Fibroblast of villous mesenchyme (primary cell): ENCODE measurements around the gene ZNF805. TPM values are rescaled to one million over a fixed set of nuclear protein-coding genes. Genes with fewer than 3 reads are reported as not detected.
"Not testable (repeated sequence)": the region's sequence is repeated elsewhere in the genome, so short reads cannot be mapped to it uniquely, and the experiment has no call there.

Experiments used
- DNase-seq: peaks from one replicate; pipeline ENCODE4 v3.0.0-alpha.2; 2010; ENCODE audit warnings: low read depth
- H3K4me3 ChIP-seq: 2 replicates; pipeline ENCODE4 v1.5.1; 2011; ENCODE audit warnings: low read depth, mild to moderate bottlenecking, low read length
- total RNA-seq: library from RNA; depleted of rRNA; stranded (reverse); fragments of >200 nt; gene quantifications from 2 replicates; pipeline ENCODE4 v1.2.3, GENCODE V29; 2012
- TF ChIP-seq, protein P1 (sequence below): IDR thresholded peaks from 2 replicates; pipeline ENCODE4 v1.5.1; 2012; ENCODE audit warnings: low read depth, mild to moderate bottlenecking, low read length; ENCODE audit not compliant: insufficient read depth

ZNF805 gene
- total RNA-seq, 1 donor, result 28.1 TPM

DNA sequence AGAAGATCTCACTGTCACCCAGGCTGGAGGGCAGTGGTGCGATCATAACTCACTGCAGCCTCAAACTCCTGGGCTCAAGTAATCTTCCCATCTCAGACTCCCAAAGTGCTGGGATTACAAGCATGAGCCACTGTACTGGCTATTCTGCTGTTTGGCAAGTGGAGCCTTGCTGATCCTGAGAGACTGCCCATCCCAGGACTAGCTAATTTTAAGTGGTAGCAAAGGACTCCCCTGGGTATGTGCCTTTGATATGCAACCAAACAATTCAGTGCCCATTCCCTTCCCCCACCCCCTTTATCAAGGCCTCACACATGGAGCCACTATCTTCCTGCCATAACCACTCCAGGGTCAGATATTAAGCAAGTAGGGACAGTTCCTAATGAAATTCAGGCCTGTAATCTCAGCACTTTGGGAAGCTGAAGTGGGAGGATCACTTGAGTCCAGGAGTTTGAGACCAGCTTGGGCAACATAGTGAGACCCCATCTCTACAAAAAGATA, 22.9 kb downstream of the ZNF805 start:
- TF ChIP-seq, protein P1, sequence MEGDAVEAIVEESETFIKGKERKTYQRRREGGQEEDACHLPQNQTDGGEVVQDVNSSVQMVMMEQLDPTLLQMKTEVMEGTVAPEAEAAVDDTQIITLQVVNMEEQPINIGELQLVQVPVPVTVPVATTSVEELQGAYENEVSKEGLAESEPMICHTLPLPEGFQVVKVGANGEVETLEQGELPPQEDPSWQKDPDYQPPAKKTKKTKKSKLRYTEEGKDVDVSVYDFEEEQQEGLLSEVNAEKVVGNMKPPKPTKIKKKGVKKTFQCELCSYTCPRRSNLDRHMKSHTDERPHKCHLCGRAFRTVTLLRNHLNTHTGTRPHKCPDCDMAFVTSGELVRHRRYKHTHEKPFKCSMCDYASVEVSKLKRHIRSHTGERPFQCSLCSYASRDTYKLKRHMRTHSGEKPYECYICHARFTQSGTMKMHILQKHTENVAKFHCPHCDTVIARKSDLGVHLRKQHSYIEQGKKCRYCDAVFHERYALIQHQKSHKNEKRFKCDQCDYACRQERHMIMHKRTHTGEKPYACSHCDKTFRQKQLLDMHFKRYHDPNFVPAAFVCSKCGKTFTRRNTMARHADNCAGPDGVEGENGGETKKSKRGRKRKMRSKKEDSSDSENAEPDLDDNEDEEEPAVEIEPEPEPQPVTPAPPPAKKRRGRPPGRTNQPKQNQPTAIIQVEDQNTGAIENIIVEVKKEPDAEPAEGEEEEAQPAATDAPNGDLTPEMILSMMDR, result no peak
- DNase-seq, result no peak
- H3K4me3 ChIP-seq, result no peak overlapping the region

DNA sequence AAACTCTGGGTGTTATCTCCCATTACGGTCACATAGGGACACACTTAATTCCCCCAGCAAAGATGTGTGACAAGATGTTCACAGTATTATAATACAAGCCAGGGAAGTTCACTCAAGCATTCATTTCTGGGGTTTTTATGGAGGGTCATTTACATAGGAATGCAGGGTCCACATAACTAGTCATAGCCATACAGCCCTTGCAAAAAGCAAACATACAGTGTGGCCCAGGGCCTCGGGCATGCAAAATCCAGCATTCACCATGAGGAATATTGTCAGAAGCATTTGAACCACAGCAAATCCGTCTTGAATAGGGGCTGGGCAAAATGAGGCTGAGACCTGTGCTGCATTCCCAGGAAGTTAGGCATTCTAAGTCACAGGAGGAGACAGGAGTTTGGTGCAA, 26.9 kb downstream of the ZNF805 start:
- TF ChIP-seq, protein P1, result no peak
- H3K4me3 ChIP-seq, result no peak overlapping the region
- DNase-seq, result no peak

DNA sequence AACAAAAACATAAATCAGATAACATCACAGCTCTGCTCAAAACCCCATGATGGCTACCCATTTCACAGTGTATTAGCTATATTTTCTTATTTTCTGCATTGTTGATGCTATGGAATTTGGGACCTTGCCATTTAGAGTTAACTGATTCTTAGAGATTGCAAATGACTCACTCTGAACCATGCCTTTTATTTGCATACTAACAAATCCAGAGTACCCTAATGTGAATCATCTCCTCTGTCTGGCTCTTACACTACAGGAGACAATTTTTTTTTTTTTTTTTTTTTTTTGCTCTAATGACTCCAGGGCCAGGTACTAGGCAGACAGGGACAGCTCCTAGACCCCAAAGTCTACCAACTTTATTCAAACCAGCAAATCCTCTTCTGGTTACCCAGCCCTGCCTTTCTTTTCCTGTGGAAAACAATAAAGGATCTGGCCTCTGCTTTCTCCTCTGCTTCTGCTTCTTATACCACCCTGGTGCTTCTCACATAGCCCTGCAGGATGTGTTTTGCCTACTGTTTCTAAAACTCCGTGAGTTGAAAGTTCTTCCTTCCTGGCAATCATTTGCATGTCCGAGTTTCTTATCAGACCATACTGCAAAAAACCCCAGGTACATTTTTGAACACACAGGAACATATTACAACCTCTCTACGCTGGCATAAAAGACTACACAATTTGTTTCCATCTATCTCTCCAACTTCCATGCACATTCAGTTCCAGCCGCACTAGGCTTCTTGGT, 29.3 kb downstream of the ZNF805 start:
- peak; percentile 79 for DNase-seq
- TF ChIP-seq, protein P1, result no peak
- H3K4me3 ChIP-seq, result no peak overlapping the region

DNA sequence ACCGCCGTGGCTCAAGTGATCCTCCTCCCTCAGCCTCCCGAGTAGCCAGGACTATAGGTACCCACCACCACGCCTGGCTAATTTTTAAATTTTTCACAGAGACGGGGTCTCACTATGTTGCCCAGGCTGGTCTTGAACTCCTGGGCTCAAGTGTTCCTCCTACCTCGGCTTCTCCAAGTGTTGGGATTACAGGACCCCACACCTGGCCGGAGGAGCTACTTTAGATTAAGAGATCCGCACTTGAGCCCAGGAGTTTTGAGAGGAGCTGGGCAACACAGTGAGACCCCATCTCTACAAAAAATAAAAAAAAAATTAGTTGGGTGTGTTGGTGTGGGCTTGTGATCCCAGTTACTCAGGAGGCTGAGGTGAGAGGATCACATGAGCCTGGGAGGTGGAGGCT, 30.8 kb downstream of the ZNF805 start:
- DNase-seq, result no peak
- TF ChIP-seq, protein P1, result no peak
- H3K4me3 ChIP-seq, result no peak overlapping the region

DNA sequence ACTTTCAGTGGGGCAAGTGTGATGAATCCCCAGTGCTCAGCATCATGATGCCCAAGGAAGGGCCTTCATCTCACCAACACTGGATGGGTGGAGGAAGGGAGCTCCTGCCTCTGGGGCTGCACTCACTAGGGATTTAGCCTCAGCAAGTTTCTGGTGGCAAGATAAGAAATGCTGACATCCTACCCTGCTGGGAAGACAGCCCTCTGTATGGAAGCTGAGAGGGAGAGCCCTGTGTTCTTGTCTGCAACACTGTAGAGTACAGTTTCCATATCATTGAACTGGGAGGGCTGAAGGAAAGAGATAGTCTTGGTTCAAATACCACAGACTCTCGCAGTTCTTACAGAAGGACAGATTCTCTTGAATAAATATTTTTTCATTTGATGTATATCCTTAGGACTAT, 32.6 kb downstream of the ZNF805 start:
- H3K4me3 ChIP-seq, result no peak overlapping the region
- TF ChIP-seq, protein P1, result no peak
- DNase-seq, result no peak

DNA sequence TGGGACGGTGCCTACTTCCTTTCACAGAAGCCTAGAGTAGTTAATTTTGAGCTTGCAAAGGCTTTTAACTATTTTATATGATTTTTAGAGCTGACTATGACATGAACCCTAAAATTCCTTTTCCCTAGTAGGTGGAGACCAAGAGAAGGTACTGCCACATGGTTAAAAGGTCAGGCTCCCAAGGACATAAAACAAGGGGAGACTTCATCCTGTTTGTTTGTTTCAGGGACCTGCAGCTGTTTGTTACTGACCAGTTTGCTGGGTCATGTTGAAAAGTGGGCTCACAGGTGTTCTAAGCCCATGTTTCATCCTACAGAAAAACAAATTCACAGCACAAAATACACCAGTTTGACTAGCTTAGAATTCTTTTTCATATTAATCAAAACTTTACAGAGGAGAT, 36.0 kb downstream of the ZNF805 start:
- no peak for DNase-seq
- H3K4me3 ChIP-seq, result no peak overlapping the region
- TF ChIP-seq, protein P1, result no peak

DNA sequence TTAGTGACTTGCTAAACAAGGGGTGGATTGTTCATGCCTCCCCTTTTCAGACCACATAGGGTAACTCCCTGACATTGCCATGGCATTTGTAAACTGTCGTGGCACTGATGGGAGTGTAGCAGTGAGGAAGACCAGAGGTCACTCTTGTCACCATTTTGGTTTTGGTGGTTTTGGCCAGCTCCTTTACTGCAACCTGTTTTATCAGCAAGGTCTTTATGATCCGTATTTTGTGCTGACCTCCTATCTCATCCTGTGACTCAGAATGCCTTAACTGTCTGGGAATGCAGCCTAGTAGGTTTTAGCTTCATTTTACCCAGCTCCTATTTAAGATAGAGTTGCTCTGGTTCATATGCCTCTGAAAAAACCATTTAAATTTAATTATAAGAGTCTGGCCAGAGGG, 38.0 kb downstream of the ZNF805 start:
- peak; percentile 77 for DNase-seq
- H3K4me3 ChIP-seq, result not testable (repeated sequence)
